HEK293T (cell line): Measurements from ENCODE around the gene ADAMTS17.

ENCODE experiments used
- CTCF ChIA-PET: fragments of 350-600 bp; formaldehyde crosslinking; extraction: SDS; loops from one replicate; lab custom pipeline; 2021; ENCODE audit warnings: antibody characterized with exemption, inconsistent platforms; lab: Yijun Ruan, JAX
- POLR2A ChIA-PET: fragments of 350-600 bp; formaldehyde crosslinking; extraction: SDS; loops from one replicate; lab custom pipeline; 2020; ENCODE audit warnings: antibody characterized with exemption, inconsistent platforms; lab: Yijun Ruan, JAX
- DNase-seq: peaks from one replicate; pipeline ENCODE4 v3.0.0; 2012; ENCODE audit warnings: mixed read lengths; ENCODE audit errors: extremely low spot score
- ARNT ChIP-seq: fragments of 450-650 bp; IDR thresholded peaks from 2 replicates; pipeline ENCODE4 v1.6.1; 2017; ENCODE audit warnings: mild to moderate bottlenecking
- BHLHE40 ChIP-seq: fragments of 450-650 bp; IDR thresholded peaks from 2 replicates; pipeline ENCODE4 v1.6.1; 2016; ENCODE audit warnings: mild to moderate bottlenecking, moderate library complexity, borderline replicate concordance
- CTBP1 ChIP-seq: fragments of 450-650 bp; IDR thresholded peaks from 2 replicates; pipeline ENCODE4 v1.6.1; 2016; ENCODE audit warnings: borderline replicate concordance
- ELF4 ChIP-seq: fragments of 450-650 bp; IDR thresholded peaks from 2 replicates; pipeline ENCODE4 v1.6.1; 2017; ENCODE audit warnings: antibody characterized with exemption
- FOXA1 ChIP-seq: fragments of 450-650 bp; IDR thresholded peaks from 2 replicates; pipeline ENCODE4 v1.6.1; 2016; ENCODE audit warnings: mild to moderate bottlenecking
- FOXK2 ChIP-seq: fragments of 450-650 bp; IDR thresholded peaks from 2 replicates; pipeline ENCODE4 v1.6.1; 2016; ENCODE audit warnings: mild to moderate bottlenecking
- FOXM1 ChIP-seq: fragments of 450-650 bp; IDR thresholded peaks from 2 replicates; pipeline ENCODE4 v1.6.1; 2017; ENCODE audit warnings: mild to moderate bottlenecking, borderline replicate concordance
- HDGF ChIP-seq: fragments of 450-650 bp; IDR thresholded peaks from 2 replicates; pipeline ENCODE4 v1.6.1; 2017; ENCODE audit warnings: antibody characterized with exemption, borderline replicate concordance
- L3MBTL2 ChIP-seq: fragments of 450-650 bp; conservative IDR thresholded peaks from 2 replicates; pipeline ENCODE4 v1.6.1; 2016; ENCODE audit warnings: mild to moderate bottlenecking
- LEF1 ChIP-seq: fragments of 450-650 bp; IDR thresholded peaks from 2 replicates; pipeline ENCODE4 v1.6.1; 2017; ENCODE audit warnings: mild to moderate bottlenecking, borderline replicate concordance
- NFRKB ChIP-seq: fragments of 450-650 bp; IDR thresholded peaks from 2 replicates; pipeline ENCODE4 v1.6.1; 2016; ENCODE audit warnings: mild to moderate bottlenecking, moderate library complexity
- PKNOX1 ChIP-seq: fragments of 450-650 bp; IDR thresholded peaks from 2 replicates; pipeline ENCODE4 v1.6.1; 2016
- SP1 ChIP-seq: fragments of 450-650 bp; IDR thresholded peaks from 2 replicates; pipeline ENCODE4 v1.6.1; 2017
- SUZ12 ChIP-seq: fragments of 450-650 bp; IDR thresholded peaks from 2 replicates; pipeline ENCODE4 v1.6.1; 2016; ENCODE audit warnings: mild to moderate bottlenecking
- TARDBP ChIP-seq: fragments of 450-650 bp; IDR thresholded peaks from 2 replicates; pipeline ENCODE4 v1.6.1; 2016
- ZNF384 ChIP-seq: fragments of 450-650 bp; IDR thresholded peaks from 2 replicates; pipeline ENCODE4 v1.6.1; 2016

ADAMTS17 gene

GRCh38 chr15:100174904-100175275 is 166.9 kb downstream of the ADAMTS17 start:
- CTCF ChIA-PET = no interaction called here

GRCh38 chr15:100174159-100174903 is 167.4 kb downstream of the ADAMTS17 start:
- POLR2A ChIA-PET = no interaction called here
- CTCF ChIA-PET = no interaction called here
- DNase-seq = no peak
- TF ChIP-seq ZNF384 (no peak), BHLHE40 (no peak)

More at GRCh38 chr15:100174904-100175275, 166.9 kb downstream of the ADAMTS17 start:
- no peak for TF ChIP-seq SUZ12
- no peak for DNase-seq
- POLR2A ChIA-PET = no interaction called here

GRCh38 chr15:100172356-100173024 is 169.3 kb downstream of the ADAMTS17 start:
- TF ChIP-seq ARNT = no peak
- no peak for TF ChIP-seq FOXK2
- no peak for TF ChIP-seq TARDBP
- no peak for DNase-seq
- POLR2A ChIA-PET = no interaction called here
- CTCF ChIA-PET = no interaction called here

GRCh38 chr15:100171411-100171810 is 170.4 kb downstream of the ADAMTS17 start:
- DNase-seq = no peak
- CTCF ChIA-PET = no interaction called here
- POLR2A ChIA-PET = no interaction called here
- TF ChIP-seq ARNT = no peak
- no peak for TF ChIP-seq SP1
- TF ChIP-seq HDGF = no peak
- TF ChIP-seq LEF1 = no peak
- TF ChIP-seq FOXK2 = no peak
- no peak for TF ChIP-seq FOXA1
- no peak for TF ChIP-seq L3MBTL2
- no peak for TF ChIP-seq TARDBP
- no peak for TF ChIP-seq BHLHE40
- TF ChIP-seq SUZ12 = no peak
- TF ChIP-seq ELF4 = no peak

GRCh38 chr15:100170291-100171210 is 171.2 kb downstream of the ADAMTS17 start:
- POLR2A ChIA-PET = no interaction called here
- CTCF ChIA-PET = no interaction called here
- no peak for DNase-seq
- TF ChIP-seq NFRKB (no peak), LEF1 (no peak), SUZ12 (no peak), ELF4 (no peak), FOXK2 (no peak), TARDBP (no peak), SP1 (no peak), BHLHE40 (no peak), ZNF384 (no peak), L3MBTL2 (no peak), HDGF (no peak), CTBP1 (no peak), PKNOX1 (no peak), FOXA1 (no peak), FOXM1 (no peak), ARNT (no peak)

GRCh38 chr15:100169615-100170290 is 172.0 kb downstream of the ADAMTS17 start:
- DNase-seq = no peak
- ChIA-PET POLR2A (no interaction called here), CTCF (no interaction called here)
- no peak for TF ChIP-seq FOXA1

GRCh38 chr15:100168787-100169186 is 173.0 kb downstream of the ADAMTS17 start:
- ChIA-PET POLR2A (no interaction called here), CTCF (no interaction called here)
- DNase-seq = no peak
- TF ChIP-seq TARDBP (no peak), LEF1 (no peak), HDGF (no peak)
